CD4-positive, alpha-beta T cell (primary cell): ENCODE measurements around the gene TIMM17A. TPM values are rescaled to one million over a fixed set of nuclear protein-coding genes. Genes with fewer than 3 reads are reported as not detected.

Experiments
- ATAC-seq: fragments of 200-7000 bp; cut with Tn5 transposase; one replicate; pipeline ENCODE4 v1.10.0; 2022; ENCODE audit warnings: mild to moderate bottlenecking; ENCODE audit not compliant: poor library complexity
- CTCF ChIA-PET: fragments of 350-600 bp; sonication (Branson Sonifier 250); formaldehyde crosslinking; loops from one replicate; lab custom pipeline; 2021; ENCODE audit warnings: antibody characterized with exemption, inconsistent platforms; lab: Charles Lee
- POLR2A ChIA-PET: fragments of 350-600 bp; sonication (Branson Sonifier 250); formaldehyde crosslinking; loops from one replicate; lab custom pipeline; 2021; ENCODE audit warnings: antibody characterized with exemption, inconsistent platforms; lab: Charles Lee
- DNase-seq, 14 experiments: peaks; one replicate each; pipeline ENCODE4 v3.0.0-alpha.2; 2013 to 2020; ENCODE audit warnings: mixed read lengths in 2 of 14
- H3K27ac ChIP-seq, 2 donors: one replicate each; pipeline versions ENCODE4 v1.5.1 to v1.7.0; 2013; ENCODE audit warnings: low read length in 2 of 2, low read depth in 1 of 2, mild to moderate bottlenecking in 1 of 2
- H3K27me3 ChIP-seq, 2 experiments: 1 replicate in 1 of 2; 2 replicates in 1 of 2; pipeline versions ENCODE4 v1.6.1 to v1.7.0; 2013; ENCODE audit warnings: low read length in 2 of 2, control low read depth in 1 of 2, mild to moderate bottlenecking in 1 of 2, moderate library complexity in 1 of 2; ENCODE audit not compliant: insufficient read depth in 2 of 2, control insufficient read depth in 1 of 2
- H3K36me3 ChIP-seq: one replicate; pipeline ENCODE4 v1.6.1; 2013; ENCODE audit warnings: low read length, control low read depth; ENCODE audit not compliant: insufficient read depth
- H3K4me1 ChIP-seq: one replicate; pipeline ENCODE4 v1.6.1; 2013; ENCODE audit warnings: low read length, control low read depth; ENCODE audit not compliant: insufficient read depth
- H3K4me3 ChIP-seq: one replicate; pipeline ENCODE4 v1.5.1; 2013; ENCODE audit warnings: mild to moderate bottlenecking, low read length, moderate library complexity
- H3K9me3 ChIP-seq, 2 experiments: 1 replicate in 1 of 2; 2 replicates in 1 of 2; pipeline versions ENCODE4 v1.6.1 to v1.7.0; 2013; ENCODE audit warnings: low read length in 2 of 2, mild to moderate bottlenecking in 2 of 2, control low read depth in 1 of 2, moderate library complexity in 1 of 2; ENCODE audit not compliant: control insufficient read depth in 1 of 2, insufficient read depth in 1 of 2
- H3K27ac Mint-ChIP-seq: one replicate; pipeline ENCODE4 v1.8.0; 2020; ENCODE audit warnings: mixed read lengths
- H3K27me3 Mint-ChIP-seq: one replicate; pipeline ENCODE4 v1.8.0; 2021; ENCODE audit warnings: mixed read lengths
- H3K36me3 Mint-ChIP-seq: one replicate; pipeline ENCODE4 v1.8.0; 2021; ENCODE audit warnings: low read depth, mixed read lengths
- H3K4me1 Mint-ChIP-seq: one replicate; pipeline ENCODE4 v1.8.0; 2021; ENCODE audit warnings: low read depth, mixed read lengths
- H3K4me3 Mint-ChIP-seq: one replicate; pipeline ENCODE4 v1.8.0; 2020; ENCODE audit warnings: mild to moderate bottlenecking, mixed read lengths
- H3K9me3 Mint-ChIP-seq: one replicate; pipeline ENCODE4 v1.8.0; 2020; ENCODE audit warnings: mixed read lengths
- intact Hi-C, 2 experiments: fragments of 100-400 bp; cut with DNase I in 1 of 2; cut with micrococcal nuclease in 1 of 2; formaldehyde crosslinking; loops; one replicate each; pipeline versions ENCODE4 v1.15.1 to v1.9.0; 2023 to 2025; cut with DNase I, micrococcal nuclease
- total RNA-seq, 174 experiments: library from RNA in 2 of 174; stranded (reverse) in 2 of 174; gene quantifications; one replicate each; pipeline ENCODE4 v1.2.3 and lab custom pipeline; 2021 to 2026
- TF ChIP-seq, protein P1 (sequence below): fragments of 200-600 bp; IDR thresholded peaks from one replicate; pipeline ENCODE4 v1.8.0; 2022; ENCODE audit warnings: antibody characterized with exemption, mild to moderate bottlenecking

The TIMM17A gene
- total RNA-seq, 2 experiments from 2014 or later, result 46.2 to 49.6 TPM

- Histone ChIP-seq H3K4me1 (no peaks in the 10 kb centered on the region), H3K4me3 (no peak overlapping the region), H3K27me3 (peaks cover 0 to 2% of the 10 kb centered on the region in 2 experiments), H3K36me3 (no peaks in the 10 kb centered on the region), H3K27ac (no peak overlapping the region), H3K9me3 (no peaks in the 10 kb centered on the region)
- Mint-ChIP-seq H3K27me3 (peaks cover 22% of the 10 kb centered on the region), H3K27ac (no peak overlapping the region), H3K4me3 (no peak overlapping the region), H3K36me3 (no peaks in the 10 kb centered on the region), H3K9me3 (no peaks in the 10 kb centered on the region), H3K4me1 (no peaks in the 10 kb centered on the region)
- intact Hi-C loops, result no loop called here
- POLR2A ChIA-PET, result interaction anchor here (0.7 kb wide), 1 partner anchor 20 kb away, joined by 3 read pairs; no protein-coding TSS in a partner anchor
- TF ChIP-seq, protein P1, sequence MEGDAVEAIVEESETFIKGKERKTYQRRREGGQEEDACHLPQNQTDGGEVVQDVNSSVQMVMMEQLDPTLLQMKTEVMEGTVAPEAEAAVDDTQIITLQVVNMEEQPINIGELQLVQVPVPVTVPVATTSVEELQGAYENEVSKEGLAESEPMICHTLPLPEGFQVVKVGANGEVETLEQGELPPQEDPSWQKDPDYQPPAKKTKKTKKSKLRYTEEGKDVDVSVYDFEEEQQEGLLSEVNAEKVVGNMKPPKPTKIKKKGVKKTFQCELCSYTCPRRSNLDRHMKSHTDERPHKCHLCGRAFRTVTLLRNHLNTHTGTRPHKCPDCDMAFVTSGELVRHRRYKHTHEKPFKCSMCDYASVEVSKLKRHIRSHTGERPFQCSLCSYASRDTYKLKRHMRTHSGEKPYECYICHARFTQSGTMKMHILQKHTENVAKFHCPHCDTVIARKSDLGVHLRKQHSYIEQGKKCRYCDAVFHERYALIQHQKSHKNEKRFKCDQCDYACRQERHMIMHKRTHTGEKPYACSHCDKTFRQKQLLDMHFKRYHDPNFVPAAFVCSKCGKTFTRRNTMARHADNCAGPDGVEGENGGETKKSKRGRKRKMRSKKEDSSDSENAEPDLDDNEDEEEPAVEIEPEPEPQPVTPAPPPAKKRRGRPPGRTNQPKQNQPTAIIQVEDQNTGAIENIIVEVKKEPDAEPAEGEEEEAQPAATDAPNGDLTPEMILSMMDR, result no peak
- DNase-seq (no peak), ATAC-seq (no peak)
- CTCF ChIA-PET, result no interaction called here
Observed at GRCh38 chr1:201921952-201922558, 33.2 kb upstream of the TIMM17A start.

DNA sequence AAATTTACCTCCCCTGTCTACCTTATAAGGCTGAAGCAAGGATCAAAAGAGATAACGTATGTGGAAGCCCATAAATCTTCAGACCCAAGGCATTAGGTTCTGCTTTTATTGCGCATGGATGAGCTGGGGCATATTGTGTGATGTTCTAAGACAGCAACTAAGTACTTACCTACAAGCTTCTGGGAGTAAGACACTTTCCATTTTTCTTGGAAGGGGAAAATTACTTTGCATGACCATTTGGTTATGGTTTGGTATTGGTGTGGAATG is 30.1 kb upstream of the TIMM17A start:
- H3K4me3 ChIP-seq, result no peak overlapping the region
- no peaks in the 10 kb centered on the region for H3K36me3 ChIP-seq
- intact Hi-C loops, result no loop called here
- POLR2A ChIA-PET, result no interaction called here
- Mint-ChIP-seq H3K4me1 (no peaks in the 10 kb centered on the region), H3K36me3 (no peaks in the 10 kb centered on the region), H3K9me3 (no peaks in the 10 kb centered on the region), H3K27me3 (peaks cover 16% of the 10 kb centered on the region), H3K4me3 (no peak overlapping the region), H3K27ac (no peak overlapping the region)
- H3K27ac ChIP-seq, result no peak overlapping the region
- DNase-seq, result no peak
- CTCF ChIA-PET, result no interaction called here
- TF ChIP-seq, protein P1, result no peak
- H3K9me3 ChIP-seq, result no peaks in the 10 kb centered on the region
- H3K27me3 ChIP-seq, result peaks cover 5 to 7% of the 10 kb centered on the region in 2 experiments
- ATAC-seq, result no peak
- H3K4me1 ChIP-seq, result no peaks in the 10 kb centered on the region

- Mint-ChIP-seq H3K4me3 (no peak overlapping the region), H3K36me3 (no peaks in the 10 kb centered on the region), H3K27me3 (peaks cover 11% of the 10 kb centered on the region), H3K9me3 (no peaks in the 10 kb centered on the region), H3K27ac (no peak overlapping the region), H3K4me1 (no peaks in the 10 kb centered on the region)
- H3K27ac ChIP-seq, result no peak overlapping the region
- TF ChIP-seq, protein P1, result no peak
- intact Hi-C loops, result no loop called here
- POLR2A ChIA-PET, result no interaction called here
- H3K27me3 ChIP-seq, result peaks cover 8 to 11% of the 10 kb centered on the region in 2 experiments
- H3K36me3 ChIP-seq, result no peaks in the 10 kb centered on the region
- ATAC-seq (no peak), DNase-seq (no peak)
- no peaks in the 10 kb centered on the region for H3K4me1 ChIP-seq
- no peaks in the 10 kb centered on the region for H3K9me3 ChIP-seq
- H3K4me3 ChIP-seq, result no peak overlapping the region
- CTCF ChIA-PET, result no interaction called here
Observed at GRCh38 chr1:201925981-201926645, 29.2 kb upstream of the TIMM17A start.
